Endothelial cell of umbilical vein (primary cell): ENCODE measurements around the gene KLC1.

Source experiments
- EZH2 ChIP-seq: IDR thresholded peaks from 2 replicates; pipeline ENCODE4 v1.6.1; 2012; ENCODE audit warnings: borderline replicate concordance, low read depth, mild to moderate bottlenecking, moderate library complexity, low read length, inconsistent platforms; ENCODE audit not compliant: severe bottlenecking
- TF ChIP-seq, protein P1 (sequence below), 2 donors: IDR thresholded peaks; 1 replicate in 1 of 2; 2 replicates in 1 of 2; pipeline ENCODE4 v1.5.1; 2011; ENCODE audit warnings: low read length in 2 of 2, mild to moderate bottlenecking in 2 of 2, moderate library complexity in 2 of 2, control low read depth in 1 of 2, inconsistent platforms in 1 of 2, low read depth in 1 of 2; ENCODE audit not compliant: insufficient read depth in 1 of 2; ENCODE audit errors: extremely low read depth in 1 of 2
- TF ChIP-seq, protein P2 (sequence below): IDR thresholded peaks from 2 replicates; pipeline ENCODE4 v1.6.1; 2011; ENCODE audit not compliant: insufficient read depth, insufficient read length

DNA sequence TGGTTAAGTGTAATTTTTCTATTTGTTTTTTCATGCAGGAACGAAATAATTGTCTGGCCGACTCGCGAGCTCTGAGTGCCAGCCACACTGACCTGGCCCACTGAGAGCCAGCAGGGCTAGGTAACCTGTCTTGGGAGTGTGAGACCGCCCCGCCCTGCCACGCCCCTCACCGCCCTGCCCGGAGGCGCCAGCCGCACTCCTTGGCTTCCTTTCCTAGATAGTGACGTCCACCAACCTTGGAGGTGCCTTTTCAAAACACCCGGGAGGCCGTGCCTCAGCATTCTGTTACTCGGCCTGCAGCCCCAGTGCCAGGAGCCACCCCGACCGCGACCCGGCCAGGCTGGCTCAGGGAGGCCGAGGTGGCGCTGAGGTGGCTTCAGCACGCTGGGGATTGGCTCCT lies 64.5 kb downstream of the KLC1 start:
- TF ChIP-seq, protein P1, sequence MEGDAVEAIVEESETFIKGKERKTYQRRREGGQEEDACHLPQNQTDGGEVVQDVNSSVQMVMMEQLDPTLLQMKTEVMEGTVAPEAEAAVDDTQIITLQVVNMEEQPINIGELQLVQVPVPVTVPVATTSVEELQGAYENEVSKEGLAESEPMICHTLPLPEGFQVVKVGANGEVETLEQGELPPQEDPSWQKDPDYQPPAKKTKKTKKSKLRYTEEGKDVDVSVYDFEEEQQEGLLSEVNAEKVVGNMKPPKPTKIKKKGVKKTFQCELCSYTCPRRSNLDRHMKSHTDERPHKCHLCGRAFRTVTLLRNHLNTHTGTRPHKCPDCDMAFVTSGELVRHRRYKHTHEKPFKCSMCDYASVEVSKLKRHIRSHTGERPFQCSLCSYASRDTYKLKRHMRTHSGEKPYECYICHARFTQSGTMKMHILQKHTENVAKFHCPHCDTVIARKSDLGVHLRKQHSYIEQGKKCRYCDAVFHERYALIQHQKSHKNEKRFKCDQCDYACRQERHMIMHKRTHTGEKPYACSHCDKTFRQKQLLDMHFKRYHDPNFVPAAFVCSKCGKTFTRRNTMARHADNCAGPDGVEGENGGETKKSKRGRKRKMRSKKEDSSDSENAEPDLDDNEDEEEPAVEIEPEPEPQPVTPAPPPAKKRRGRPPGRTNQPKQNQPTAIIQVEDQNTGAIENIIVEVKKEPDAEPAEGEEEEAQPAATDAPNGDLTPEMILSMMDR (IDR thresholded peaks at IDR 0.05; ENCODE audit: extremely low read depth in 1 of 2, insufficient read depth in 1 of 2, low read depth in 1 of 2, low read length in 2 of 2), result no peak
- TF ChIP-seq, protein P2, sequence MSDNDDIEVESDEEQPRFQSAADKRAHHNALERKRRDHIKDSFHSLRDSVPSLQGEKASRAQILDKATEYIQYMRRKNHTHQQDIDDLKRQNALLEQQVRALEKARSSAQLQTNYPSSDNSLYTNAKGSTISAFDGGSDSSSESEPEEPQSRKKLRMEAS, result no peak
- no peak for TF ChIP-seq EZH2
